Tibial nerve (tissue), 4 donors: Measurements from ENCODE around the gene CBX6.

Source experiments
- CTCF ChIP-seq, 5 experiments: fragments of 200-600 bp in 3 of 5; fragments of 450-650 bp in 2 of 5; sonication (generic) in 3 of 5; IDR thresholded peaks; one replicate each; pipeline ENCODE4 v1.5.1; 2016 to 2019; ENCODE audit warnings: antibody characterized with exemption in 5 of 5, mild to moderate bottlenecking in 3 of 5, moderate library complexity in 2 of 5
- EP300 ChIP-seq, 2 donors: sonication (generic); formaldehyde crosslinking; IDR thresholded peaks; one replicate each; pipeline ENCODE4 v1.6.1; 2017; ENCODE audit warnings: antibody characterized with exemption in 2 of 2, mild to moderate bottlenecking in 1 of 2

GRCh38 chr22:38830026-38830844, 41.8 kb downstream of the CBX6 start:
- TF ChIP-seq CTCF (IDR thresholded peaks at IDR 0.05) (no peak), EP300 (IDR thresholded peaks at IDR 0.05) (no peak)
